GM12872 (cell line): Measurements from ENCODE around the gene VPS11.

Experiments used
- CTCF ChIP-seq: IDR thresholded peaks from 3 replicates; pipeline ENCODE4 v1.5.1; 2011; ENCODE audit warnings: low read depth, mild to moderate bottlenecking, low read length, moderate library complexity; ENCODE audit not compliant: insufficient read depth

The VPS11 gene

GRCh38 chr11:119111361-119111925, 43.8 kb downstream of the VPS11 start:
- no peak for TF ChIP-seq CTCF

GRCh38 chr11:119112314-119113020, 44.8 kb downstream of the VPS11 start:
- no peak for TF ChIP-seq CTCF

GRCh38 chr11:119113716-119114115, 46.1 kb downstream of the VPS11 start:
- TF ChIP-seq CTCF, result no peak

- no peak for TF ChIP-seq CTCF
Measured at GRCh38 chr11:119114351-119114750, 46.7 kb downstream of the VPS11 start.

- no peak for TF ChIP-seq CTCF
Measured at GRCh38 chr11:119115484-119116234, 48.0 kb downstream of the VPS11 start.

- TF ChIP-seq CTCF, result no peak
Measured at GRCh38 chr11:119116235-119116594, 48.6 kb downstream of the VPS11 start.

- no peak for TF ChIP-seq CTCF
Measured at GRCh38 chr11:119116601-119117000, 49.0 kb downstream of the VPS11 start.
